ENCODE data around the gene SNN.

DNA sequence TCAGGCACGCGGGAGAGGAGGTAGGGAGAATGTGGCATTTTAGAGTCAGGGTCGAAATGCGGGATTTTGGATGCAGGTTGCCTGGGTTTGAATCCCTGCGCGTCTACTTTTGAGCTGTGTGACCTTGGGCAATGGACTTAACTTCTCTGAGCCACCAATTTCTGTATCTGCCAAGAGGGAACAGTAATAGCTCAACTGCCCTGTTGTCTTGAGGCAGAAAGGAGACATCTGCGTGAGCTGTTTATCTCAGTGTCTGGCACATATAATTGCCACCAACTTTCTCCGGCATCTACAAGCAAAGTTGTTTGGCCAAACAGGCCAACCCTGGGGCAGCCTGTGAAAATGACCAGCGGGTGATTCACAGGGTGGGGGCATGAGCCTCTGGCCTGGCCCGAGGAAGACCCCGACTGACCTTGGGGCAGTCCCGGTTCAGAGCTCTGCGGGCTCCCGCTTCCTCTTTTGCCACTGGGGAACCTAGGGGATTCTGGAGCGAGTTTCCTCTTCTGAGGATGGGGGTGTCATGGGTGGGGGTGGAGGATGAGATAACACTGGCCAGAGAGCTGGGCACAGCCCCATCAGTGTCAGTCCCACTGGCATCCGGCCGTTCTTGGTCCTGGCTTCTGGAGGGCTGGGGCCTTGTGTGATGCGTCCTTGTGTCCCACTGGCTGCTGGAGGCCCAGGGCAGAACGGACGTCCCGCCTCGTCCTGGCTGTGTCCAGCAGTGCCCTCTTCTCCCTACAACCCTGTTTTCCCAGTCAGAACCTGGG lies 1.3 kb downstream of the SNN start:
- TF ChIP-seq, protein P1, sequence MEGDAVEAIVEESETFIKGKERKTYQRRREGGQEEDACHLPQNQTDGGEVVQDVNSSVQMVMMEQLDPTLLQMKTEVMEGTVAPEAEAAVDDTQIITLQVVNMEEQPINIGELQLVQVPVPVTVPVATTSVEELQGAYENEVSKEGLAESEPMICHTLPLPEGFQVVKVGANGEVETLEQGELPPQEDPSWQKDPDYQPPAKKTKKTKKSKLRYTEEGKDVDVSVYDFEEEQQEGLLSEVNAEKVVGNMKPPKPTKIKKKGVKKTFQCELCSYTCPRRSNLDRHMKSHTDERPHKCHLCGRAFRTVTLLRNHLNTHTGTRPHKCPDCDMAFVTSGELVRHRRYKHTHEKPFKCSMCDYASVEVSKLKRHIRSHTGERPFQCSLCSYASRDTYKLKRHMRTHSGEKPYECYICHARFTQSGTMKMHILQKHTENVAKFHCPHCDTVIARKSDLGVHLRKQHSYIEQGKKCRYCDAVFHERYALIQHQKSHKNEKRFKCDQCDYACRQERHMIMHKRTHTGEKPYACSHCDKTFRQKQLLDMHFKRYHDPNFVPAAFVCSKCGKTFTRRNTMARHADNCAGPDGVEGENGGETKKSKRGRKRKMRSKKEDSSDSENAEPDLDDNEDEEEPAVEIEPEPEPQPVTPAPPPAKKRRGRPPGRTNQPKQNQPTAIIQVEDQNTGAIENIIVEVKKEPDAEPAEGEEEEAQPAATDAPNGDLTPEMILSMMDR (IDR thresholded peaks at IDR 0.05 in 8 of 11, conservative IDR thresholded peaks at IDR 0.05 in 3 of 11), result no peak
- TF ChIP-seq POLR2A (IDR thresholded peaks at IDR 0.05), result no peak
